GM21723 (cell line): ENCODE results near the gene ZNF30.
"Not testable (repeated sequence)": the region's sequence is repeated elsewhere in the genome, so short reads cannot be mapped to it uniquely, and the experiment has no call there.

ENCODE experiments used
- ATAC-seq: cut with Tn5 transposase; IDR thresholded peaks from one replicate; pipeline ENCODE4 v1.9.1; 2021; ENCODE audit warnings: mild to moderate bottlenecking, moderate library complexity; ENCODE audit not compliant: unreplicated experiment

Gene ZNF30

GRCh38 chr19:34985249-34986022, 58.7 kb downstream of the ZNF30 start:
- no peak for ATAC-seq

- no peak for ATAC-seq
Observed at GRCh38 chr19:34988119-34988518, 61.4 kb downstream of the ZNF30 start.

- no peak for ATAC-seq
Observed at GRCh38 chr19:34989298-34989697, 62.6 kb downstream of the ZNF30 start.

- ATAC-seq, result no peak
Observed at GRCh38 chr19:34990578-34991192, 64.0 kb downstream of the ZNF30 start.

GRCh38 chr19:34991542-34992333, 65.0 kb downstream of the ZNF30 start:
- ATAC-seq, result no peak

- not testable (repeated sequence) for ATAC-seq
Observed at GRCh38 chr19:34992582-34992981, 65.9 kb downstream of the ZNF30 start.

GRCh38 chr19:34994286-34994642, 67.6 kb downstream of the ZNF30 start:
- no peak for ATAC-seq
